Endothelial cell (in vitro differentiated cells): Measurements from ENCODE around the gene OR2AG1. TPM values are rescaled to one million over a fixed set of nuclear protein-coding genes. Genes with fewer than 3 reads are reported as not detected.

Experiments used
- DNase-seq: peaks from one replicate; pipeline ENCODE4 v3.0.0; 2021; ENCODE audit warnings: low spot score
- H3K27ac Mint-ChIP-seq: one replicate; pipeline ENCODE4 v1.8.0; 2021; ENCODE audit warnings: mixed read lengths, inconsistent platforms; ENCODE audit not compliant: unreplicated experiment
- H3K27me3 Mint-ChIP-seq: one replicate; pipeline ENCODE4 v1.8.0; 2021; ENCODE audit warnings: mild to moderate bottlenecking, moderate library complexity, mixed read lengths, inconsistent platforms; ENCODE audit not compliant: unreplicated experiment
- H3K36me3 Mint-ChIP-seq: one replicate; pipeline ENCODE4 v1.8.0; 2021; ENCODE audit warnings: mild to moderate bottlenecking, low read depth, mixed read lengths, inconsistent platforms; ENCODE audit not compliant: unreplicated experiment
- H3K4me1 Mint-ChIP-seq: one replicate; pipeline ENCODE4 v1.8.0; 2021; ENCODE audit warnings: mild to moderate bottlenecking, mixed read lengths, inconsistent platforms; ENCODE audit not compliant: unreplicated experiment
- H3K4me3 Mint-ChIP-seq: one replicate; pipeline ENCODE4 v1.8.0; 2021; ENCODE audit warnings: mild to moderate bottlenecking, mixed read lengths, inconsistent platforms; ENCODE audit not compliant: unreplicated experiment
- H3K9me3 Mint-ChIP-seq: one replicate; pipeline ENCODE4 v1.8.0; 2021; ENCODE audit warnings: mixed read lengths, inconsistent platforms; ENCODE audit not compliant: unreplicated experiment
- CTCF ChIP-seq: fragments of 200-600 bp; sonication (generic); IDR thresholded peaks from one replicate; pipeline ENCODE4 v1.5.0; 2021; ENCODE audit warnings: antibody characterized with exemption; ENCODE audit not compliant: unreplicated experiment
- total RNA-seq: library from RNA; stranded (reverse); fragmentation: NEBNext Ultra II Directional; extraction: Animal tissue kit (Norgen Biotek cat#: 25700); gene quantifications from one replicate; pipeline ENCODE4 v1.2.1, GENCODE V29; 2021; ENCODE audit not compliant: unreplicated experiment

OR2AG1 gene
- total RNA-seq, 1 donor from 2014 or later = not detected

DNA sequence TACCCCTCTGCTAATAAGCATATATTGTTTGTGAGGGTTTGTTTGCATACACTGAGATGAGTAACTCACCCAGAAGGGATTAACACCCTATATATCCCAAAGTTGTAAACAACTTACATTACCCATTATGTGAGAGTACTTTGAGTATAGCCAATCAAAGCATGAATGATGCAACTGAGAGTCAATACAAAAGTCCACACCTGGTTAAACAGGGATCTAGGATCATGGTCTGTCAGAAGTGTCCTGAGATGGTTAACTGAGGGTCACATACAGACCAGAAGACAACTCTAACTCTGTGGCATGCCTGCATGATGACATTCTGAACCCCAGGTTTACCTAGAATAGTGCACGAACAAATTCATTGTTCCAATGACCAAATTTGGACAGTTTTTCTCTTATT, 45.3 kb downstream of the OR2AG1 start:
- Mint-ChIP-seq H3K4me1 (no peaks in the 10 kb centered on the region), H3K27ac (no peak overlapping the region), H3K9me3 (no peaks in the 10 kb centered on the region), H3K27me3 (no peaks in the 10 kb centered on the region), H3K36me3 (no peaks in the 10 kb centered on the region), H3K4me3 (no peak overlapping the region)
- DNase-seq = no peak
- no peak for TF ChIP-seq CTCF

- Mint-ChIP-seq H3K27me3 (no peaks in the 10 kb centered on the region), H3K36me3 (no peaks in the 10 kb centered on the region), H3K4me3 (no peak overlapping the region), H3K4me1 (no peaks in the 10 kb centered on the region), H3K9me3 (no peaks in the 10 kb centered on the region), H3K27ac (no peak overlapping the region)
- DNase-seq = no peak
- no peak for TF ChIP-seq CTCF
These were observed 50.5 kb downstream of the OR2AG1 start for GRCh38 chr11:6833356-6833755.

- H3K9me3 Mint-ChIP-seq = no peaks in the 10 kb centered on the region
- H3K27me3 Mint-ChIP-seq = no peaks in the 10 kb centered on the region
- no peak for TF ChIP-seq CTCF
- H3K36me3 Mint-ChIP-seq = no peaks in the 10 kb centered on the region
- no peak overlapping the region for H3K4me3 Mint-ChIP-seq
- H3K27ac Mint-ChIP-seq = no peak overlapping the region
- DNase-seq = no peak
- H3K4me1 Mint-ChIP-seq = no peaks in the 10 kb centered on the region
These were observed 51.2 kb downstream of the OR2AG1 start for GRCh38 chr11:6834021-6834420.

Other genes with a start within 250 kb of the OR2AG1 start
- 14.6 TPM for gene RRP8, start 179.4 kb upstream of the OR2AG1 start, total RNA-seq
- 183 TPM for gene ILK, start 179.2 kb upstream of the OR2AG1 start, total RNA-seq
- 62.2 TPM for gene TAF10, start 170.8 kb upstream of the OR2AG1 start, total RNA-seq
- gene TPP1, start 163.6 kb upstream of the OR2AG1 start, total RNA-seq = 52.9 TPM
- gene DCHS1, start 127.2 kb upstream of the OR2AG1 start, total RNA-seq = 156 TPM
- 44.8 TPM for gene MRPL17, start 99.7 kb upstream of the OR2AG1 start, total RNA-seq
- gene OR2AG2, start 11.0 kb upstream of the OR2AG1 start, total RNA-seq = 0.26 TPM
- gene OR6A2, start 16.7 kb downstream of the OR2AG1 start, total RNA-seq = 0.51 TPM
- not detected for gene OR10A5, start 62.7 kb downstream of the OR2AG1 start, total RNA-seq
- not detected for gene OR10A2, start 80.0 kb downstream of the OR2AG1 start, total RNA-seq
- gene OR10A4, start 93.6 kb downstream of the OR2AG1 start, total RNA-seq = not detected
- gene OR2D2, start 109.5 kb downstream of the OR2AG1 start, total RNA-seq = 0.64 TPM
- gene OR2D3, start 138.0 kb downstream of the OR2AG1 start, total RNA-seq = not detected
- gene ZNF215, start 143.4 kb downstream of the OR2AG1 start, total RNA-seq = 7.0 TPM
- 2.4 TPM for gene ZNF214, start 237.3 kb downstream of the OR2AG1 start, total RNA-seq
- gene NLRP14, start 237.5 kb downstream of the OR2AG1 start, total RNA-seq = 0.13 TPM